Adrenal gland (tissue), 5 donors: Measurements from ENCODE around the gene CCDC33.

Source experiments
- POLR2A ChIP-seq, 2 donors: fragments of 450-650 bp; IDR thresholded peaks; one replicate each; pipeline ENCODE4 v1.6.1; 2017; ENCODE audit warnings: antibody characterized with exemption in 2 of 2, mild to moderate bottlenecking in 2 of 2, moderate library complexity in 1 of 2
- TF ChIP-seq, protein P1 (sequence below), 6 experiments: fragments of 450-650 bp in 4 of 6; fragments of 200-600 bp in 2 of 6; sonication (generic) in 1 of 6; IDR thresholded peaks; 1 replicate in 5 of 6; 2 replicates in 1 of 6; pipeline versions ENCODE4 v1.5.1 to v1.8.0; 2016 to 2021; ENCODE audit warnings: antibody characterized with exemption in 6 of 6, mild to moderate bottlenecking in 2 of 6, moderate library complexity in 1 of 6
- donor health status: DM: no; HTN: no; CAD: no.

DNA sequence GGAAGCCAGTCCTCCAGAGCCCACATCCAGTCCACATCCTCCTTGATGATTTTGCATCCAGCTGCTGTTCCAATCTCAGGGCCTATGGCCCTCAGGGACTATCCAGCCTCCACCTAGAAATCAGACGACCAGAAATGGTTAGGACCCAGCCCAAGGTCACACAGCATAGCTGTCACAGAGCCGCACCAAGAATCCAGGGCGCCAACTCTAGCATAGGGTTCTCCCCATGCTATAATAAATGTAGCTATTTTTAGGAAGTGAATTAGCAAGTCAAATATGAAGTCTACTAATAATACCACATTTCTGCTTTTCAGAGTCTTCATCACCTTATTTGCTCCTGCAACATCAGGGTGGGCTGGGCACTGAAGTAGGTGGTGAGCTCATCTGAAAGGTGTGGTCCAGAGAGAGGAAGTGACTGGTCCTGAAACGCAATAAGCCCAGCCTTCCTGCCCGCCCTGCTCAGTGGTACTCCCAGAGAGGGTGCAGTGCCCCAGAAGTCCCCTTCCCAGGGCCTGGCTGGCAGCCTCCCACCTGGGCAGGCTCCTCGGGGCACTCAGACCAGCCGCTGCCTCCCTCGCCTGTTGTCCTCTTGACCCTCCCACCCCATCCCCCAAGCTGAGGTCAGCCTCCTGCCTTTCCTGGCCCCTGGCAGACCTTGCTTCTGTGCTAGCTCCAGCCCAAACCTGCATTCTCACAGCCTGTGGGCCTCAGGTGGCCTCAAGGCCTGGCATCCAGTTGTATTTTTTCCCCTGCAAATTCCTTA, 148.9 kb downstream of the CCDC33 start:
- TF ChIP-seq POLR2A (IDR thresholded peaks at IDR 0.05) = no peak
- TF ChIP-seq, protein P1, sequence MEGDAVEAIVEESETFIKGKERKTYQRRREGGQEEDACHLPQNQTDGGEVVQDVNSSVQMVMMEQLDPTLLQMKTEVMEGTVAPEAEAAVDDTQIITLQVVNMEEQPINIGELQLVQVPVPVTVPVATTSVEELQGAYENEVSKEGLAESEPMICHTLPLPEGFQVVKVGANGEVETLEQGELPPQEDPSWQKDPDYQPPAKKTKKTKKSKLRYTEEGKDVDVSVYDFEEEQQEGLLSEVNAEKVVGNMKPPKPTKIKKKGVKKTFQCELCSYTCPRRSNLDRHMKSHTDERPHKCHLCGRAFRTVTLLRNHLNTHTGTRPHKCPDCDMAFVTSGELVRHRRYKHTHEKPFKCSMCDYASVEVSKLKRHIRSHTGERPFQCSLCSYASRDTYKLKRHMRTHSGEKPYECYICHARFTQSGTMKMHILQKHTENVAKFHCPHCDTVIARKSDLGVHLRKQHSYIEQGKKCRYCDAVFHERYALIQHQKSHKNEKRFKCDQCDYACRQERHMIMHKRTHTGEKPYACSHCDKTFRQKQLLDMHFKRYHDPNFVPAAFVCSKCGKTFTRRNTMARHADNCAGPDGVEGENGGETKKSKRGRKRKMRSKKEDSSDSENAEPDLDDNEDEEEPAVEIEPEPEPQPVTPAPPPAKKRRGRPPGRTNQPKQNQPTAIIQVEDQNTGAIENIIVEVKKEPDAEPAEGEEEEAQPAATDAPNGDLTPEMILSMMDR (IDR thresholded peaks at IDR 0.05) = no peak
